NCI-H146 treated with DMSO at 0.1 percent for 48 hours (cell line): Measurements from ENCODE around the gene RALGPS1.

Experiments
- DNase-seq: peaks from one replicate; lab custom pipeline; 2025; ENCODE audit not compliant: unreplicated experiment; lab: John Stamatoyannopoulos, UW

RALGPS1 gene

DNA sequence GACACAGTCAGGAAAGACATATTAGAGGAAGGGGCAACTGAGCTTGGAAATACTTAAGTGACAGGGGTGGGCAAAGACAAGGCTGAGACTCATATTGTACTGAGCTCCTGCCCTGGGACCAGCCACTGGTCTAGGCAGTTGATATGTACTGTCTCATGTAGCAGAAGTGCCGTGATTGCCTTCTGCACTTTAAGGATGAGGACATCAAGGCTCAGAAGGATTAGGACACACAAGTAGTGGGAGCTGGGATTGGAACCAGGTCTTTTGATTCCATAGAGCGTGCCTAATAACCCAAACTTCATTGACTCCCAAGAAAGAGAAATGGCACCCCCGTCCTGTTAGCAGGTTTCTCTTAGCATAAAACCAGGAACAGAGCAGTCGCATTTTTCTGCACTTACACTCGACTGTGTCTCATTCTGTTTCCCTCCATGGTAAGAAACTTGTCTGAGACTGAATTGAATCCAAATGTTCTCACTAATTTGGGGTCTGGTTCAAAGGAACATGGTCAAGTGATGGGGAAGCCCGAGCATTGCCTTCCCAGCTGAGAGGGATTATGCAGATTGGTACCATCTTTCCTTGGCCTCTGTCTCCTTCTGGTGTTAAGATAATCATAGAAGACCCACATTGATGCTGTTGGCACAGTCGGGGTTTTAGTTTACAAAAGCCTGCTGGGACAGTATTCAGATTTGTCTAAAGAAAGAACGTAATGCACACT, 137.5 kb downstream of the RALGPS1 start:
- no peak for DNase-seq

DNA sequence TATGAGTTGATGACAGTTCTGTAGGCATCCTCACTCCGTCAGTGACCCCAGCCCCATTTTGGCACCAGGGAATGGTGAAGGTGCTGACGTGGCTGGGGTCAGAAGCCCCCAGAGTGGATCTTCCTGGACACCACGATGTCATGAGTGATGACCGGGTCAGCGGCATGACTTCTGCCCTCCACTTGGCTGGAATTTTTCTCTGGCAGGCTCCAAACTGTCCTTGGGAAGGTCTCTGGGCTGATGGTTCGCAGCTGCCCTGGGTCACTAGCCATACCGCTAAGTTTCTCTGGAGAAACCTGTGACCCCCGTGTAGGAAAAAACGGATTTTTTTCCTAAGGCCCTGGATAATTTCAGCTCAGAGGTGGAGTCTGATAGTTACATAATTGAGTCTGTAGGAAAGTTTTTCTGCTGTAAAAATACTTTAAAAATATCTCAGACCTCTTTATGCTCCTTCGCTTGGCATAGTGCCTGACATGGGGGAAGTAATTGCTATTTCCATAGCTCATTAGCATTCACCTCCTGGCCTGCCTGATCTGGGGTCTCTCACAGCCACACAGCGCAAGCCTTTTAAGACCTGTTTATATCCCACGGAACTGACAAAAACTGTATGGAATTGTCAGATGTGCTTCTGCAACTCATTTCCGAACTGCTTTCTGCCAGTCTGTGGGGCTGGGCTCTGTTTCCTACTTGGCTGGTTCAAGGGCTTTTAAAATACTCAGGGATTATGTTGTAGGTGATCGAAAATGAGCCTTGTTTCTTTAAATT, 138.7 kb downstream of the RALGPS1 start:
- no peak for DNase-seq

DNA sequence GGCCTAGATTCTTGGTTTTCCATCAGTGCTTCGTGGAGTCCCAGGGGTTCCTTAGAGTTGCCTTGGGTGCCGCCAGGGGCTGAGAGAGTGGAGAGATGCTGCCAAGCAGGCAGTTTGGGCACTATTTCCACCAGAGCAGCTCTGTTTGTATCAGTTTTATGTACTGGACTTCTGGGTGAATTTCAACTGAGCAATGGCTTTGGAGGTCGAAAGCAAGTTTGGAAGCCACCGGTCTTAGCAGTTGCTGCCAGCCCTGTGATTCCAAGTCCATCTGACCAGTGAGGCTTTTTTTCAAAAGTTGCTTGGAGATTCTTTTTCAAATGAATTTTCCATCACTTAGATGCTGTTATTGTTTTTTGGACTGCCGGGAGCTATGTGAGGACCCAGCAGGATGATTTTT, 139.4 kb downstream of the RALGPS1 start:
- DNase-seq: no peak

DNA sequence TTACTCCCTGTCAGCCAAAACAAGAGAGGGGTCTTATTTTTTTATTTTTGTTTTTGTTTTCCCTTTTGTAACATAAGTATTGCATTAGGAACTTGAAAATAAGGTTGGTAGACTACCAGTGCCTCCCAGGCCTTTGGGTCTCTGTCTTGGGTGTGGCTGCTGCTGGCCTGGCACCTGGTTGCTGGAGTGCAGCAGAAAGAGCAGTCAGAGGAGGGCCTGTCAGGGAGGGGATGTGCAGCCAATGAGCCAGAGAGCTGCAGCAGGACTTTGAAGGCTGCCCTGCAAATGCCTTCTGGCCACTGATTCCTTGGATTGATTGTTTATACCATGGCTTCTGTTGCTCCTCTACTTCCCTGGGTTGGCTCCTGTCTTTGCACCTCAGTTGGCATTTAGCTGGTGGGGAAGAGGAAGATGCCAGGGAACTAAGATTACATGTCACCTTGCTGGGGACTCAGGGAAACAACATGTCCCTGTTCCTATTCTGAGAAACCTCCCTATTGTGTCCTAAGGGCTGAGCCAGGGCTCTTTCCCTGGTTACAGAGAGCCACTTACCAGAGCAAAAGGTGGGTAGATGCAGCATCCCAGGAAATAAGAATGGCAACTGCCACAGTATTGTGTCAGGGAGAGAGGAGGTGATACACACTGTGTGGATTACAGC, 141.3 kb downstream of the RALGPS1 start:
- DNase-seq: no peak

DNA sequence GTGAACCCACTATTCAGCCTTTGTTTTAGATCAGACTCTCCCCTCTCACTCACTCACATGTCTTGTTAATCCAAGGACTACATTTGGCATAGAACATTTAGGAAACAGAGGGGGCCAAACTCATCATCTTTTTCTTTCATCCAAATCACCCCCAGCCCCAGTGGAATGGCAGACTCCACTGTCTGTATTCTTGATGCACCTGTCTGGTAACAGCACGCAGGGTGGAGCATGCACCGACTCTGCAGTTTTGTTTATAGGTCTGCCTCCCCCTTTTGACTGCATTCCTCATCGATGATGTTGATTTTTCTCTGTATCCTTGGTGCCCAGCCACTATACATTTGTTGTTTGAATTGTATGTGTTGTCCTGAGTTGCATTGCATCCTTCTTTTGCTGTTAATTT, 141.9 kb downstream of the RALGPS1 start:
- DNase-seq: no peak

DNA sequence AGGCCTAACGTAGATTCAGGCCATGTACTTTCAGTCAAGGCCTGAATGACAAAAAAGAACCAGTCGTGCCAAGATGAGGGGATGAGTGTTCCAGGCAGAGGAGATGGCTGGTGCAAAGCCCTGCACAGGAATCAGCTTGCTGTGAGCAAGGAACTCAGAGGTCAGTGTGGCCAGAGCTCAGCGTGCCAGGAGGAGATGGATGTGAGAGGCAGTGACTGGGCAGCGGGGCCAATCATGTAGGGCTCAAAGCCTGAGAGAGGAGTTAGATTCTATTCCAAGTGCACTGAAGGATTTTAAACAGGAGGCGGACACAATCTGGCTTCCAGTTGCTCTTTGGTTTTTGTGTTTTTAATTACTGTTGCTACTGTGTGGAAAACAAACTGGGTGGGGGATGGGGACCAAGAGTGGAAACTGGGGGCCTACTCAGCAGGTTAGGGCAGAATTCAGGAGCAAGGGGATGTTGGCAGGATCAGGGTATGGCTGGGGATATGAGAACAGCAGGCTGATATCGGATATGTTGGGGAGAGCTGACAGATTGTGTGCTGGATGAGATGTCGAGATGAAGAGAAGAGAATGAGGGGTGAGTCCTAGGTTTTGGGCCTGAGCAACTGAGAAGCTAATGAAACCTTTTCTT, 143.5 kb downstream of the RALGPS1 start:
- DNase-seq: no peak

DNA sequence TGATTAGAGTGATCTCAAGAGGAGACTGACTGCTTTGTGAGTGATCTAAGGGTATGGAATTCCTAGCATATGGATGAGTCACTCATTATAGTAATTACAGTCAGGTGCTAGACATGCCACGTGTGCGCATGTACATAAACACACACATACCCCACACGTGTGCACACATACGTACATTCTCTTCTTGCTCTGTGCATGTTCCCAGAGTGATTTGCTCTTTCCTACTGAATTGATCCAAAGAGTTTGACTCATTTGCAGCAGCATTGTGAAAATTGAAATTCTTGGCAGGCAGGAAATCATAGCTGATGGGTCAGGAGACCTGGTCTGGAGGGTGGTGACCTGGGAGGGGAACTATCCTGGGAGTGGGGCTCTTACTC, 144.1 kb downstream of the RALGPS1 start:
- no peak for DNase-seq

DNA sequence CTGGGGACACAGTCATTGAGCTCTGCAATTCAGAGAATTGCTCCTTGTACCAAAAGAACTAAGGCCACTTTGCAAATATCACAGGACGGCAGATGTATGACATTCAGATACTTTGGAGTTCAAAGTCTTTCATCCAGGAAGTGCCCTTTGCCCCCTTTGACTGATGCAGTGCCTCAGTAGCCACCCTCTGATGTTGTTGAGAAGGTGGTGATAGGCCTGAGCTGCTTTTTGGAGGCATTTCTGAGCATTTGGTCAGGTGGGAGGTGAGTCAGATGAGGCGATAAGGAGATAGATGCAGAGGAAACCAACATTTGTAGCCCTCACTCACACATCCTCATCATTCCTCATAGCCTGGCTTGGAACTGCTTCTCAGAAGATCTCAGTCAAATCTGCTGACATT, 144.4 kb downstream of the RALGPS1 start:
- DNase-seq: no peak

DNA sequence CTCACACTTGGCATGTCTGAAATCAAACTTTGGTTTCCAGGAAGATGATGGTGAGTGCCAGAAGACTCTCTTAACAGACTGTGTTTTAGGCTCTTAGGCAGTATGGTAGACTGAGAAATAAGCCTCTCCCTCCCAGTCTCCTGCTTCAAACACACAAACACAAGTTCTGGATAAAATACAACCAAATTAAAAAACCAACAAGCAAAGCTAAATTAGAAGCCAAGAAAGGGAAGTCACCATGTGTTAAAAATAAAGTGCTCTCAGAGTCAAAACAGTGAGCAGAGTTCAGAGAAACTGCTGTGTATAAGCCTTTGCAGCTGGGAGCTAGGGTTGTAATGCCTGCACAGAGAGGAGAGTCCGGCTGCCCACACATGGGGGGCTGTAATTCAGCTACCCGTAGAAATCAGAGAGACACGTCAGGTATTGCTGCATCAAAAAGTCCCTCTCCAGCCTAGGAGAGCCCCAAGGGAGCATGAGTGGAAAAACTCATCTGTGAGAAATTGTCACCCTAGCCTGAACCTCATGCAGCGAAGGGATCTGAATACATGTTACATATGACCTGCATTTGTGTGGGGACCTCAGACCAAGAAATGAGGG, 145.3 kb downstream of the RALGPS1 start:
- DNase-seq: no peak

DNA sequence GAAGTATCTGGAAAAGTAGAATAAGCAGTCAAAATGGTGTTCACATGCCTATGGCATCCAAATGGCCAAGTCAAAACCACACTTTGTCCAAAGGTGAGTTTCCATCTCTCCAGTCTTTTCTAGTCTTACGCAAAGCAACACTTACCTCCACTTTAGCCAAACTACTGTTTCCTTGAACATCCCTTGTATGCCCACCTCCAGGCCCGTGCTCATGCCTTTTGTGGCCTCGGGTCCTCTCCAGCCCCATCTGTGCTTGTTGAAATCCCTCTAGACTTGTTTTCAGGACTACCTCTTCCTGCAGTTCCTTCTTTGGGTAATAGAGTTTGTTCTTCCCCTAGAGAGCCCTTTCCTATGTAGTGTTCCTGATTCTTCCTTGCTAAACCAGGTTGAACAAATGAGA, 146.8 kb downstream of the RALGPS1 start:
- DNase-seq: no peak

DNA sequence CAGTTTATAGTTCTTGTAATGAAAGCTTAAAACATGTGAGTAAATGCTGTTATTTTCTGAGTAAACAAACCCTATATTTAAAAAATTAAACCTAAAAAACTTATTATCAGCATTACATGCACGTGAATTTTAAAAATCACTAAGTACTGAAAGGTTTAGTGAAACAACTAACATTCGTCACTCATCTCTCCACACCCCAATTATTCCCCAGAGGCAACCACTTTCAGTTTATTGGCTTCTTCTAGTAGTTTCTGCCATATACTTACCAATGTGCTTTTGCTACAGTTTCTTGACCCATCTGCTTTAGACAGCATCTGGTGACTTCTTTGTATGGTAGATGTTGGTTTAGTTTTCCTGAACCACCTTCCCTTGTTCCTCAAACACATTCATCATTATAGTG, 149.8 kb downstream of the RALGPS1 start:
- DNase-seq: no peak

DNA sequence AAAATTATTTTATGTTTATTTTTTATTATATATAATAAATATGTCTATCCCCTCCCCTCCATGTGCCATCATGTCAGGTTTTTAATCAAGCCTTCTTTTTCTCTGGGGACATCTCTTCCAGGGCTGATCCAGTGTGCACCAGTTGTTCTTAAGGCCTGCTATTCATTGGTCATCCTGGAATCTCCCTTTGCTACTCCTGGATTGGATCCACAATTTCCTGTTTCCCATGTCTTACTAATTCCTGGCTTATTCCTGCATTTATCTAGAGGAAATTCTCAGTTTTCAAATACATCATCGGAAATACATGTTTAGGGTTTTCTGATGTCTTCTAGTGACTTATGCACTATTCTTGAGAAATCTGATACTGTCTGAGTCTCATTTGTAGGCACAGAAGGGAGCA, 151.0 kb downstream of the RALGPS1 start:
- DNase-seq: no peak

DNA sequence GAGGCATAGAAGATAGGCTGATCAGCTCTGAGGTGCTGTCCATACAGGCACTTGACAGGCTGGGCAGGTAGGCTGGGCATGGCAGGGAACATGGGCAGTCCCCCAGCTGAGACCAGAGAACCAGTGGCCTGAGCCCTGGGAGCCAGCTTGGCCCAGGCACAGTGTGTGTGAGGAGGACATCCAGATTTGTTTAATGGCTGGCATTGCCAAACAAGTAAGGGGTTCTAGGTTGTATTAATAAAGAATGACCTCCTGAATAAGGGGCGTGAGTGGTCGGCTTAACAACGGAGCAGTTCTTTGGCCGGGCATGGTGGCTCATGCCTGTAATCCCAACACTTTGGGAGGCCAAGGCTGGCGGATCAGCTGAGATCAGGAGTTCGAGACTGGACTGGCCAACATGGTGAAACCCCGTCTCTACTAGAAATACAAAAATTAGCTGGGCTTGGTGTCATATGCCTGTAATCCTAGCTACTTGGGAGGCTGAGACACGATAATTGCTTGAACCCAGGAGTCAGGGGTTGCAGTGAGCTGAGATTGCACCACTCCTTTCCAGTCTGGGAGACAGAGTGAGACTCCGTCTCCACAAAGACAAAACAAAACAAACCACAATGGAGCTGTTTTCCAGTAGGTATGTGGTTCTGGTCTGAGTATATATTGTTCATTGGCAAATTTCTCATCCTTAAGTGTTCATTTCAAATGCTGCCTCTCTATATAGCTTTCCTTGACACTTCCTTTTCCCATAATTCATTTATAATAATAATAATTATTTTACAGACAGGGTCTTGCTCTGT, 151.7 kb downstream of the RALGPS1 start:
- DNase-seq: no peak

DNA sequence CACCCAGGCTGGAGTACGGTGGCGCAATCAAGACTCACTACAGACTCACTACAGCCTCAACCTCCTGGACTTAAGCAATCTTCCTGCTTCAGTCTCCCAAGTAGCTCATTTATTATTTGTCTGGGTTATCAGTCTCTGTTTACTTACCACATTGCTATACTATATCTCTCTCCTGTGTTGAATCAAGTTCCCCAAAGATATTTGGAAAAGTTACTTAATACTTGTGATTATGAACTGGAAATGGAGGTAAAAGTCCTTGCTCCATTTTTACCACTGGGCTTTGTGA, 152.2 kb downstream of the RALGPS1 start:
- DNase-seq: no peak

DNA sequence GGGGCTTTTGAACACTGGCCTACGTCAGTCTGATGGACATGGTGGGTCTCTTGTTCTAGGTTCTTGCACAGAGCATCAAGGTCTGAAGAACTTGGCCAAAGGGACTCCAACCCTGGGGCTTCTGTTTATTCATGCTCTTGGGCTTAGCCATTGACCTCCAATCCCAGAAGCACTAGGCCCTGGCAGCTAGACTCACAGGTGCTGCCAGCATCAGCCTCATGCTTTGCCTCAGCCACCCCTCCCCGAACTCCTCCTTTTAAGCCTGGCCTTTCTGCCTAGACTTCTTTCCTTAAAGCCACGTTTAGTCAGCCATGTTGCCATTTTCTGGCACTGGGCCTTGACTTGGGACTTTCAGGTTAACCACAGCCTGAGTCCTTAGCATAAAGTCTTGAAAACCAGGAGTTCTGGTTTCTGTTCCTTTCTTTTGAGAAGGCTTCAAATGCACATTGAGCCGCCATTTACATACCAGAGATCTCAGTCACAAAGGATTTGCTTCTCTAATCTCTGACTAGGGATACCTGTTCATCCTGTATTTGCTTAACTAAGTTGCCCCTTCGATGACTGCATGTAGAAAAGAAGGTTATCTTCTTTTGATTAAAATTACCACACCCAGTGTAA, 153.1 kb downstream of the RALGPS1 start:
- no peak for DNase-seq

DNA sequence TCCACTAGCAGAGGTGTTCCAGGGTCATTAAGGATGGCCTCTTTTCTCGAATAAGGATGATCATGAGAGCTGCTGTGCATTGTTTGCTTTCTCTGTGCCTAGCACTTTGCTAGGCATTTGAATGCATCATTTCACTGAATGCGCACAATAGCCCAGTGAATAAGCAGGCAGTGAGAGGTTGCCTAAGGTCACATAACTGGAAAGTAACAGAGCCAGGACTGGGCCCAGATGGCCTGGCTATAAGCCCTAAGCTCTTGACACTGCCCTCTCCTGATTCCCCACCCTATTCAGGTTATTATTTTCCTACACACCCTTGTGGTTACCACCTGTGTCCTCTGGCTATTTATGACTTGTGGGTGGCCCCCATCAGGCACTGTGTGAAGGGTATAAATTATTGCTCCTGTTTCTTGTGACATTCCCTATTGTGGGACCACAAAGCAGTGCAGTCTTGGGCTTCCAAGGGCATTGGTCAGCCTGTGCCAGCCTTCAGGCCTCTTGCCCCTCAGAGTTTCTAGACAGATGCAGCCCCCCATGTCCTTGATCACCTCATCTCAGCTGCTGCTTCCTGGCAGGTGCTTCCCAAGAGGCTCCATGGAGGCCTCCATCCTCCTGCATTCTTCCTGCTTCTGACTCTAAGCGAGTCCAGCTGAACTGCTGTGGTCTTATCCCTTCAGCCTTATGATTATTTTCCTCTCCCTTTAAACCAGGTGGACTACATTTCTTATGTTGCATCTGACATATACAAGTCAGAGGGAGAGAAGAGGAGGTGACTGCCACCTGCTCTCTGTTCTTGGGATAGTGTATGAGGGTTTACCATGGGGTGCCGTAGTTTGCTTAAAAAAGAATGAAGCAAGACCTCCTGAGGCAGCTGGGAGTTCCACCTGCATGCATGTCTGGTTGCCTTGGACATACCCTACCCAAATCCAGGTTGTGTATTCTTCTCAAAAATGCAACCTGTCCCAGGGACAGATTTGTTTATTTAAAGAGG, 160.3 kb downstream of the RALGPS1 start:
- DNase-seq: peak; percentile 37

DNA sequence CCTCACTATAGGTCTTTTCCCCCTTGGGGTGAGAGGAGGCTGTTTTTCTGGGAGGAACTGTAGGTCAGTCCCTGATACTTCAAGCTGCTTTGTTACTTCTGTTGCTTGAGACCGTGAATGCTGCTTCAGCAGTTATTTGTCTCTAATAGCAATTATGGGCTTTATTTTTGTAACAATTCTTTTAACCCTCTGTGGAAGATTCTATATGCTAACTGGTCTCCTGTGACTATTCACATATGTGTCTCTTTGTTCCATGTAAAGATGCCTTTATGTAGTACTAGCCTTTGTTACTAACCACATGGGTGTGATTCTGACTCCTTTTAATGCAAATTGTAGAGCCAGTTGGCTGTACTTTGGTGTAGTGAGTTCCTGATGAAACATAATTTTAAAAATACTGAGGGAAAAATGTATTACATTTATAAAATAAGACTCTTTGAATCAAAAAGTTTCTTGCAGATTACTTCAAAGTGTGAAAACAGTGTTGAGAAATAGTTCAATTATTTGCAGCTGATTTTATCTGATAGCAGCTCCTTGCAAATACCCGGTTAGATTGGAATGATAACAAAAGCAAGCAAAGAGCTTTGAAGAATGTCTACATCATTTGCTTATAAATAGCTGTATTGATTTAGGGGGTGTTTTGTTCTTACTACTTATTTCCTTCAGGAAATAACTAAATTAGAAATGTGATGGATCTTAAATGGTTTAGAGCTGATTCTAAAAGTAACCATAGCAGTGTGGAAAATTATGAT, 161.2 kb downstream of the RALGPS1 start:
- DNase-seq: no peak

DNA sequence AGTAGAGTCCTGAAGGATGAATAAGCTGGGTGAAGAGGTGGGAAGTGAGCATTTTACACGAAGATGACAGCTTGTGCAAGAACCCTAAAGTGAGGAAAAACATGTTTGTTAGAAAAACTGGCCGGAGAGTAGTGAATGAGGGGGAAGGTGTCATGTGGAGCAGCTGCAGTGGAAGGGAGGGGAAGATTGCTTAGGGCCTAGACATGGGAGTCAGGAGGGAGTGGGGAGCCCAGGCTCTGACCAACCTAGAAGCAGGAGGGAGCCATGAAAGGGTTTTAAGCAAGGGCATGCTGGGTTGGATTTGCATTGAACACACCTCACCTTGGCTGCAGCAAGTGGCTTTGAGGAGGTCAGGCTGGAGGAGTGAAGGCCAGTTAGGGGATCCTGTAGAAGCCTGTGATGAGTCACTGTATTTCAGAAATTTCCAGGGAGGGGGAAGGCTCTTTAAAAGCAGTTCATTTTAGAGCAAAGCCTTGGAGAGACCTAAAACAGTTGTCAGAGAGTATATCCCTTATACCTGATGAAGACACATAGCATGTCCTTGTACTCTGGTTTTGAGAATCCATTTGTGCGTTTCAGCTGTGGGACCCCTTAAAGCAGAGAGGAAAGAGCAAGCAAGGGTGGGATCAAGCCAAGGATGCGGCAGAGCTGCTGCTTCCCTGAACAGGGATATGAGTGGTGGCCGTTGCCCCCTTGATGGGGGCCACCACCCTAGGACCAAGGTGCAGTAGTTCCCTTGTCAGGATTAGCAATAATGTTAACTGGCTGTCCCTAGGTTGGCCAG, 162.5 kb downstream of the RALGPS1 start:
- no peak for DNase-seq
